Neural crest cell (in vitro differentiated cells): Measurements from ENCODE around the gene CSNK2B. TPM values are rescaled to one million over a fixed set of nuclear protein-coding genes. Genes with fewer than 3 reads are reported as not detected.

Source experiments
- DNase-seq: peaks from one replicate; pipeline ENCODE4 v3.0.0; 2021; ENCODE audit warnings: low read depth, mixed read lengths, low spot score
- H3K27ac Mint-ChIP-seq: one replicate; pipeline ENCODE4 v1.8.0; 2021; ENCODE audit warnings: mild to moderate bottlenecking, mixed read lengths; ENCODE audit not compliant: unreplicated experiment
- H3K27me3 Mint-ChIP-seq: 2 replicates; pipeline ENCODE4 v1.8.0; 2021; ENCODE audit warnings: low read depth, mild to moderate bottlenecking, mixed read lengths
- H3K36me3 Mint-ChIP-seq: 2 replicates; pipeline ENCODE4 v1.8.0; 2021; ENCODE audit warnings: low read depth, mild to moderate bottlenecking, mixed read lengths
- H3K4me1 Mint-ChIP-seq: 2 replicates; pipeline ENCODE4 v1.8.0; 2021; ENCODE audit warnings: mixed read lengths
- H3K4me3 Mint-ChIP-seq: one replicate; pipeline ENCODE4 v1.8.0; 2021; ENCODE audit warnings: mild to moderate bottlenecking, mixed read lengths
- H3K9me3 Mint-ChIP-seq: 2 replicates; pipeline ENCODE4 v1.8.0; 2021; ENCODE audit warnings: mixed read lengths
- CTCF ChIP-seq: fragments of 200-600 bp; sonication (generic); conservative IDR thresholded peaks from 2 replicates; pipeline ENCODE4 v1.5.0; 2021; ENCODE audit warnings: antibody characterized with exemption, mild to moderate bottlenecking
- microRNA-seq: library from miRNA; unstranded; fragments of <30 nt; microRNA quantifications from one replicate; pipeline ENCODE4, GENCODE V29; 2020
- total RNA-seq: library from RNA; stranded (reverse); gene quantifications from 2 replicates; pipeline ENCODE4 v1.2.1, GENCODE V29; 2021

CSNK2B gene
- total RNA-seq, 1 donor from 2014 or later, result 188 TPM

GRCh38 chr6:31715022-31715958 is 49.4 kb downstream of the CSNK2B start, which contains the start of gene LY6G6D:
TSS of gene LY6G6D (plus strand) at chr6:31715348. CDS start at chr6:31715356, 8 bp downstream.
- Mint-ChIP-seq H3K4me3 (peak within 1 kb of the TSS; percentile 36), H3K27me3 (no peaks in the 10 kb centered on the region), H3K36me3 (no peaks in the 10 kb centered on the region), H3K9me3 (no peaks in the 10 kb centered on the region), H3K27ac (peak within 1 kb of the TSS; percentile 96), H3K4me1 (peaks cover 27% of the 10 kb centered on the region)
- TF ChIP-seq CTCF, result no peak
- DNase-seq, result no peak

GRCh38 chr6:31717499-31718222 is 51.8 kb downstream of the CSNK2B start:
- peaks cover 3% of the 10 kb centered on the region for H3K36me3 Mint-ChIP-seq
- H3K9me3 Mint-ChIP-seq, result no peaks in the 10 kb centered on the region
- peaks cover 3% of the 10 kb centered on the region for H3K27me3 Mint-ChIP-seq
- no peak for TF ChIP-seq CTCF
- H3K4me1 Mint-ChIP-seq, result peaks cover 20% of the 10 kb centered on the region
- no peak overlapping the region for H3K4me3 Mint-ChIP-seq
- peak overlapping the region; percentile 90 for H3K27ac Mint-ChIP-seq
- DNase-seq, result no peak

DNA sequence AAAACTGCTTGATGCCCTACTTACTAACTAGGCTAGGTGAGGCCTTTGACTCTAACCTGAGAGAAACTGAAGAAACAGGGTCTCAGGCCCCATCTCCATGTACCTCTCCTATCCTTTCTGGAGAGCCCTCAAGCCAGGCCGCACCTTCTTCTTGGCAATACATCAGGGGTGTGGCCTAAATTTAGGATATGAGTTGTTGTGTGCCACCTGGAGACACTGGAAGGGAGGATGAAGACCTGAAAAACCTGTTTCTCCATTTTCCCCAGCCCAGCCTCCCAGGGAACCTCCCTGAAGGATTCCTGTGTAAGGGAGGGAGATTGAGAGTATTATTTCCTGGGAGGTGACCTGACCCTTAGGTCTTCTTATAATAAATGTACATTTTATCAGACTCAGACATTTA is 52.4 kb downstream of the CSNK2B start:
- Mint-ChIP-seq H3K27ac (no peak overlapping the region), H3K36me3 (peaks cover 3% of the 10 kb centered on the region), H3K27me3 (peaks cover 3% of the 10 kb centered on the region), H3K4me3 (no peak overlapping the region), H3K9me3 (no peaks in the 10 kb centered on the region), H3K4me1 (peaks cover 14% of the 10 kb centered on the region)
- no peak for DNase-seq
- no peak for TF ChIP-seq CTCF

- Mint-ChIP-seq H3K4me1 (peaks cover 6% of the 10 kb centered on the region), H3K36me3 (peaks cover 3% of the 10 kb centered on the region), H3K4me3 (no peak overlapping the region), H3K27ac (no peak overlapping the region), H3K9me3 (no peaks in the 10 kb centered on the region), H3K27me3 (peaks cover 3% of the 10 kb centered on the region)
- TF ChIP-seq CTCF, result no peak
- DNase-seq, result no peak
These were observed 53.1 kb downstream of the CSNK2B start for GRCh38 chr6:31719001-31719400.

Small RNA genes within 50 kb of the gene (microRNA-seq; reads per million reads assigned to microRNA genes)
- gene MIR4646 (8.3 reads per million, percentile 13 among the genes with 10 or more reads in this experiment), gene MIR6832 (4.1 reads per million)

Other genes with a start within 250 kb of the CSNK2B start
- 0.61 TPM in 1 of 2 replicates, not detected in the other for gene MICB, start 167.9 kb upstream of the CSNK2B start, total RNA-seq
- gene MCCD1, start 137.1 kb upstream of the CSNK2B start, total RNA-seq, result not detected in 2 replicates
- 836 and 881 TPM in 2 replicates for gene DDX39B, start 124.1 kb upstream of the CSNK2B start, total RNA-seq
- gene ATP6V1G2, start 119.5 kb upstream of the CSNK2B start, total RNA-seq, result 3.3 and 5.1 TPM in 2 replicates
- 25.7 and 28.6 TPM in 2 replicates for gene NFKBIL1, start 118.5 kb upstream of the CSNK2B start, total RNA-seq
- gene LTA, start 93.8 kb upstream of the CSNK2B start, total RNA-seq, result 0.26 and 0.36 TPM in 2 replicates
- not detected in 2 replicates for gene TNF, start 90.5 kb upstream of the CSNK2B start, total RNA-seq
- not detected in 2 replicates for gene LTB, start 83.7 kb upstream of the CSNK2B start, total RNA-seq
- gene LST1, start 79.8 kb upstream of the CSNK2B start, total RNA-seq, result not detected in 2 replicates
- gene NCR3, start 73.1 kb upstream of the CSNK2B start, total RNA-seq, result not detected in 2 replicates
- not detected in 2 replicates for gene AIF1, start 50.8 kb upstream of the CSNK2B start, total RNA-seq
- gene PRRC2A, start 45.4 kb upstream of the CSNK2B start, total RNA-seq, result 347 and 356 TPM in 2 replicates
- gene BAG6, start 13.4 kb upstream of the CSNK2B start, total RNA-seq, result 439 and 459 TPM in 2 replicates
- 3.8 and 4.2 TPM in 2 replicates for gene APOM, start 10.2 kb upstream of the CSNK2B start, total RNA-seq
- gene C6orf47, start 5.3 kb upstream of the CSNK2B start, total RNA-seq, result 23.5 TPM in 2 replicates
- gene GPANK1, start 1.1 kb upstream of the CSNK2B start, total RNA-seq, result 16.8 and 17.6 TPM in 2 replicates
- gene LY6G5B, start 3.9 kb downstream of the CSNK2B start, total RNA-seq, result 24.0 and 24.2 TPM in 2 replicates
- 9.1 and 11.0 TPM in 2 replicates for gene LY6G5C, start 15.0 kb downstream of the CSNK2B start, total RNA-seq
- gene ABHD16A, start 37.2 kb downstream of the CSNK2B start, total RNA-seq, result 70.9 and 73.6 TPM in 2 replicates
- not detected in 2 replicates for gene LY6G6F, start 40.8 kb downstream of the CSNK2B start, total RNA-seq
- gene LY6G6D, start 49.3 kb downstream of the CSNK2B start, total RNA-seq, result not detected in 2 replicates
- gene LY6G6C, start 55.7 kb downstream of the CSNK2B start, total RNA-seq, result 1.2 TPM in 2 replicates
- gene MPIG6B, start 57.3 kb downstream of the CSNK2B start, total RNA-seq, result not detected in 2 replicates
- gene DDAH2, start 63.2 kb downstream of the CSNK2B start, total RNA-seq, result 186 and 194 TPM in 2 replicates
- 305 and 313 TPM in 2 replicates for gene CLIC1, start 70.5 kb downstream of the CSNK2B start, total RNA-seq
- 79.5 and 86.2 TPM in 2 replicates for gene MSH5, start 73.9 kb downstream of the CSNK2B start, total RNA-seq
- 21.3 and 25.1 TPM in 2 replicates for gene SAPCD1, start 96.6 kb downstream of the CSNK2B start, total RNA-seq
- gene VWA7, start 111.2 kb downstream of the CSNK2B start, total RNA-seq, result 2.0 and 2.7 TPM in 2 replicates
- 162 and 163 TPM in 2 replicates for gene VARS1, start 129.7 kb downstream of the CSNK2B start, total RNA-seq
- gene LSM2, start 140.9 kb downstream of the CSNK2B start, total RNA-seq, result 122 and 135 TPM in 2 replicates
- gene HSPA1L, start 149.2 kb downstream of the CSNK2B start, total RNA-seq, result 1.5 and 1.8 TPM in 2 replicates
- 70.3 and 72.3 TPM in 2 replicates for gene HSPA1A, start 149.5 kb downstream of the CSNK2B start, total RNA-seq
- 78.5 and 82.5 TPM in 2 replicates for gene HSPA1B, start 161.7 kb downstream of the CSNK2B start, total RNA-seq
- gene NEU1, start 196.7 kb downstream of the CSNK2B start, total RNA-seq, result 46.3 and 49.9 TPM in 2 replicates
- 0.32 and 0.84 TPM in 2 replicates for gene SLC44A4, start 212.9 kb downstream of the CSNK2B start, total RNA-seq
- gene EHMT2, start 231.6 kb downstream of the CSNK2B start, total RNA-seq, result 202 and 205 TPM in 2 replicates
- gene ZBTB12, start 236.0 kb downstream of the CSNK2B start, total RNA-seq, result 60.8 and 61.1 TPM in 2 replicates